HepG2 (cell line): Measurements from ENCODE around the gene TMEM258. TPM values are rescaled to one million over a fixed set of nuclear protein-coding genes. Genes with fewer than 3 reads are reported as not detected.

Experiments
- CBFB ChIP-seq: sonication (generic); formaldehyde crosslinking; IDR thresholded peaks from 2 replicates; pipeline ENCODE4 v1.4.0; 2020; ENCODE audit warnings: missing genetic modification reagents
- DPF2 ChIP-seq: sonication (generic); formaldehyde crosslinking; IDR thresholded peaks from 2 replicates; pipeline ENCODE4 v1.4.0; 2020; ENCODE audit warnings: mild to moderate bottlenecking, low read depth, missing genetic modification reagents, borderline replicate concordance
- FOSL2 ChIP-seq: sonication (generic); formaldehyde crosslinking; IDR thresholded peaks from 2 replicates; pipeline ENCODE4 v1.4.0; 2020; ENCODE audit warnings: missing genetic modification reagents
- FOXK1 ChIP-seq: sonication (generic); formaldehyde crosslinking; IDR thresholded peaks from 2 replicates; pipeline ENCODE4 v1.4.0; 2020; ENCODE audit warnings: low read depth, missing genetic modification reagents, borderline replicate concordance
- HOXA7 ChIP-seq: sonication (generic); formaldehyde crosslinking; IDR thresholded peaks from 2 replicates; pipeline ENCODE4 v1.8.1; 2022; ENCODE audit warnings: mild to moderate bottlenecking, missing genetic modification reagents, moderate library complexity
- MBD4 ChIP-seq: IDR thresholded peaks from 2 replicates; pipeline ENCODE4 v1.6.1; 2012; ENCODE audit warnings: low read length, inconsistent platforms, borderline replicate concordance
- NFATC3 ChIP-seq: sonication (generic); formaldehyde crosslinking; IDR thresholded peaks from 2 replicates; pipeline ENCODE4 v1.5.1; 2020; ENCODE audit warnings: mild to moderate bottlenecking, missing genetic modification reagents
- NRL ChIP-seq: sonication (generic); formaldehyde crosslinking; IDR thresholded peaks from 2 replicates; pipeline ENCODE4 v1.5.0; 2020; ENCODE audit warnings: missing genetic modification reagents, mild to moderate bottlenecking, moderate library complexity, borderline replicate concordance
- POLR2G ChIP-seq: fragments of 200-400 bp; formaldehyde crosslinking; IDR thresholded peaks from 2 replicates; pipeline ENCODE4 v1.6.1; 2018; ENCODE audit warnings: mild to moderate bottlenecking, low read depth, low read length, moderate library complexity
- PTBP1 ChIP-seq: fragments of 200-400 bp; formaldehyde crosslinking; IDR thresholded peaks from 2 replicates; pipeline ENCODE4 v1.6.1; 2018; ENCODE audit warnings: low read length, low read depth; ENCODE audit not compliant: poor library complexity, severe bottlenecking
- SMAD3 ChIP-seq: sonication (generic); formaldehyde crosslinking; IDR thresholded peaks from 2 replicates; pipeline ENCODE4 v1.4.0; 2020; ENCODE audit warnings: missing genetic modification reagents
- SOX6 ChIP-seq, 2 experiments: fragments of 450-650 bp in 1 of 2; sonication (generic) in 1 of 2; formaldehyde crosslinking in 1 of 2; IDR thresholded peaks; 2 replicates each; pipeline versions ENCODE4 v1.4.0 to v1.6.1; 2017 to 2020; ENCODE audit warnings: antibody characterized with exemption in 1 of 2, mild to moderate bottlenecking in 1 of 2, missing genetic modification reagents in 1 of 2
- SUZ12 ChIP-seq: fragments of 150-350 bp; IDR thresholded peaks from 2 replicates; pipeline ENCODE4 v1.6.1; 2014; ENCODE audit warnings: low read depth, low read length
- TBL1XR1 ChIP-seq: fragments of 150-350 bp; IDR thresholded peaks from 2 replicates; pipeline ENCODE4 v1.6.1; 2014; ENCODE audit warnings: borderline replicate concordance, low read length; ENCODE audit not compliant: partially characterized antibody
- ZFP36L2 ChIP-seq: sonication (generic); formaldehyde crosslinking; IDR thresholded peaks from 2 replicates; pipeline ENCODE4 v1.4.0; 2020; ENCODE audit warnings: missing genetic modification reagents
- ZIK1 ChIP-seq: sonication (generic); formaldehyde crosslinking; IDR thresholded peaks from 2 replicates; pipeline ENCODE4 v1.5.0; 2020; ENCODE audit warnings: mild to moderate bottlenecking, low read depth, missing genetic modification reagents, borderline replicate concordance
- ZNF160 ChIP-seq: sonication (generic); formaldehyde crosslinking; IDR thresholded peaks from 2 replicates; pipeline ENCODE4 v1.8.0; 2022; ENCODE audit warnings: mild to moderate bottlenecking, inconsistent platforms, missing genetic modification reagents
- ZNF225 ChIP-seq: sonication (generic); formaldehyde crosslinking; IDR thresholded peaks from 2 replicates; pipeline ENCODE4 v1.4.0; 2020; ENCODE audit warnings: mild to moderate bottlenecking, missing genetic modification reagents
- ZNF30 ChIP-seq: sonication (generic); formaldehyde crosslinking; IDR thresholded peaks from 2 replicates; pipeline ENCODE4 v1.5.0; 2020; ENCODE audit warnings: mild to moderate bottlenecking, missing genetic modification reagents
- ZNF329 ChIP-seq: sonication (generic); formaldehyde crosslinking; IDR thresholded peaks from 2 replicates; pipeline ENCODE4 v1.9.0; 2021; ENCODE audit warnings: low read depth, mild to moderate bottlenecking, missing genetic modification reagents
- ZNF337 ChIP-seq: sonication (generic); formaldehyde crosslinking; IDR thresholded peaks from 2 replicates; pipeline ENCODE4 v1.5.1; 2020; ENCODE audit warnings: missing genetic modification reagents, low read depth, mild to moderate bottlenecking, borderline replicate concordance
- ZNF550 ChIP-seq: sonication (generic); formaldehyde crosslinking; IDR thresholded peaks from 2 replicates; pipeline ENCODE4 v1.4.0; 2020; ENCODE audit warnings: mild to moderate bottlenecking, missing genetic modification reagents, borderline replicate concordance
- ZSCAN29 ChIP-seq: sonication (generic); formaldehyde crosslinking; conservative IDR thresholded peaks from 2 replicates; pipeline ENCODE4 v1.4.0; 2020; ENCODE audit warnings: mild to moderate bottlenecking, missing genetic modification reagents
- polyA plus RNA-seq, 8 experiments: library from polyadenylated mRNA; depleted of rRNA in 3 of 8; stranded (reverse) in 7 of 8; unstranded in 1 of 8; fragments of >200 nt; fragmentation: Illumina TruSeq in 4 of 8; extraction: Trizol in 4 of 8; gene quantifications; 2 replicates each; pipeline versions ENCODE4 v1.2.1 to v1.2.3, GENCODE V29; 2011 to 2016; ENCODE audit warnings: low read depth in 4 of 8, missing spikeins in 1 of 8, mixed read lengths in 1 of 8; ENCODE audit not compliant: insufficient read depth in 1 of 8
- total RNA-seq, 5 experiments: library from RNA; depleted of rRNA; stranded (reverse); fragments of >200 nt; fragmentation: Illumina TruSeq; extraction: Trizol; gene quantifications; 2 replicates each; pipeline ENCODE4 v1.2.3, GENCODE V29; 2016; ENCODE audit warnings: low read depth in 1 of 5
- TF ChIP-seq, protein P1 (sequence below): sonication (generic); formaldehyde crosslinking; conservative IDR thresholded peaks from 2 replicates; pipeline ENCODE4 v1.4.0; 2020; ENCODE audit warnings: missing genetic modification reagents
- TF ChIP-seq, protein P2 (sequence below): IDR thresholded peaks from 2 replicates; pipeline ENCODE4 v1.6.1; 2016; ENCODE audit warnings: mild to moderate bottlenecking, missing biosample characterization, missing genetic modification reagents
- TF ChIP-seq, protein P3 (sequence below): sonication (generic); formaldehyde crosslinking; IDR thresholded peaks from 2 replicates; pipeline ENCODE4 v1.8.1; 2023; ENCODE audit warnings: mild to moderate bottlenecking, inconsistent platforms, moderate library complexity, missing genetic modification reagents, borderline replicate concordance
- TF ChIP-seq, protein P4 (sequence below): IDR thresholded peaks from 2 replicates; pipeline ENCODE4 v1.6.1; 2012; ENCODE audit warnings: inconsistent platforms

Gene TMEM258
- total and polyA plus RNA-seq, 2 of the 13 experiments (the other 11 are each of a cell fraction or from before 2014, with no cell fraction given), result 175 to 424 TPM

DNA sequence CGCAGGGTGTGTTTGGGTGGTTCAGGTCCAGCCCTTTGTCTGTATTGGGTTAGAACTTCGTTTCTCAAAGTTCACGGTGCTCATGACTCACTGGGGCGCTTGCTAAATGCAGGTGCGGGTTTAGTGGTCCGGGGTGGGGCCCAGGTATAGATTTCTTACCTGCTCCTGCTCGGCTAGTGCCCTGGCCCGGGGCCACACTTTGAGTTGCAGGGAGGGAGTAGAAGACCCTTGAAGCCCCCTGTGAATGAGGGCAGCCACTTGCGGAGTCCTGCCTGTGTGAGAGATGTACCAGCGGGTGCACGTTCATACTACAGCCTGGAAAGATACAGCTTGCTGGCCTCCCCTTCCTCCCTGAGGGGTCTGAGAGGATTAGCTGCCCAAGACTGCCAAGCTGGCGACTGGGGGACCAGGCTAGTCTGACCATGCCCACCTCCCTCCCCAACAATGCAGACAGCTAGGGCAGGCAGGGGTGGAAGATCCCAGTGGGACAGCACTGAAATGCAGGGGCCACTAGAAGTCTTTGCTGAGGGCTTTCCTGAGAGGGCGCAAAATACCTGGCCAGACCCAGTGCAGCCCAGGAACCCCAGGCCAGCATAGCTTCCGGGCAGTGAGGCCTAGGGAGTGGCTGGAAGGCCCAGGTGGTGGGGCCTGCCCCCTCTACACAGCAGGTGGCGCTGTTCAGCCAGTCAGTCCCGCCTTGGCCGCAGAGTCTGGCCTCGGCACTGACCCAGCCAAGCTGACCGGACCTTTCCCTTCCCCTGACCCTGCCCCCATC is 45.0 kb downstream of the TMEM258 start (continued):
- peak; percentile 12 for TF ChIP-seq TBL1XR1
- no peak for TF ChIP-seq ZFP36L2 (CRISPR knock-in tag)
- TF ChIP-seq ZNF329 (CRISPR knock-in tag), result peak; percentile 57; the same call in 1 of the 2 replicates
- TF ChIP-seq PTBP1, result no peak
- TF ChIP-seq, protein P1, sequence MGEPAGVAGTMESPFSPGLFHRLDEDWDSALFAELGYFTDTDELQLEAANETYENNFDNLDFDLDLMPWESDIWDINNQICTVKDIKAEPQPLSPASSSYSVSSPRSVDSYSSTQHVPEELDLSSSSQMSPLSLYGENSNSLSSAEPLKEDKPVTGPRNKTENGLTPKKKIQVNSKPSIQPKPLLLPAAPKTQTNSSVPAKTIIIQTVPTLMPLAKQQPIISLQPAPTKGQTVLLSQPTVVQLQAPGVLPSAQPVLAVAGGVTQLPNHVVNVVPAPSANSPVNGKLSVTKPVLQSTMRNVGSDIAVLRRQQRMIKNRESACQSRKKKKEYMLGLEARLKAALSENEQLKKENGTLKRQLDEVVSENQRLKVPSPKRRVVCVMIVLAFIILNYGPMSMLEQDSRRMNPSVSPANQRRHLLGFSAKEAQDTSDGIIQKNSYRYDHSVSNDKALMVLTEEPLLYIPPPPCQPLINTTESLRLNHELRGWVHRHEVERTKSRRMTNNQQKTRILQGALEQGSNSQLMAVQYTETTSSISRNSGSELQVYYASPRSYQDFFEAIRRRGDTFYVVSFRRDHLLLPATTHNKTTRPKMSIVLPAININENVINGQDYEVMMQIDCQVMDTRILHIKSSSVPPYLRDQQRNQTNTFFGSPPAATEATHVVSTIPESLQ, result no peak
- TF ChIP-seq ZNF30 (CRISPR knock-in tag), result no peak
- no peak for TF ChIP-seq SUZ12
- TF ChIP-seq, protein P2, sequence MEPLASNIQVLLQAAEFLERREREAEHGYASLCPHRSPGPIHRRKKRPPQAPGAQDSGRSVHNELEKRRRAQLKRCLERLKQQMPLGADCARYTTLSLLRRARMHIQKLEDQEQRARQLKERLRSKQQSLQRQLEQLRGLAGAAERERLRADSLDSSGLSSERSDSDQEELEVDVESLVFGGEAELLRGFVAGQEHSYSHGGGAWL (CRISPR knock-in tag), result 0 out of 2 replicates have a peak, but pooled peaks have one; percentile 19
- TF ChIP-seq, protein P3, sequence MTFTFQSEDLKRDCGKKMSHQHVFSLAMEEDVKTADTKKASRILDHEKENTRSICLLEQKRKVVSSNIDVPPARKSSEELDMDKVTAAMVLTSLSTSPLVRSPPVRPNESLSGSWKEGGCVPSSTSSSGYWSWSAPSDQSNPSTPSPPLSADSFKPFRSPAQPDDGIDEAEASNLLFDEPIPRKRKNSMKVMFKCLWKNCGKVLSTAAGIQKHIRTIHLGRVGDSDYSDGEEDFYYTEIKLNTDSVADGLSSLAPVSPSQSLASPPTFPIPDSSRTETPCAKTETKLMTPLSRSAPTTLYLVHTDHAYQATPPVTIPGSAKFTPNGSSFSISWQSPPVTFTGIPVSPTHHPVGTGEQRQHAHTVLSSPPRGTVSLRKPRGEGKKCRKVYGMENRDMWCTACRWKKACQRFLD (CRISPR knock-in tag), result no peak
- TF ChIP-seq MBD4, result no peak
- no peak for TF ChIP-seq NFATC3 (CRISPR knock-in tag)
- TF ChIP-seq, protein P4, sequence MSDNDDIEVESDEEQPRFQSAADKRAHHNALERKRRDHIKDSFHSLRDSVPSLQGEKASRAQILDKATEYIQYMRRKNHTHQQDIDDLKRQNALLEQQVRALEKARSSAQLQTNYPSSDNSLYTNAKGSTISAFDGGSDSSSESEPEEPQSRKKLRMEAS, result peak; percentile 62; the same call in 1 of the 2 replicates
- 0 out of 2 replicates have a peak, but pooled peaks have one; percentile 36 for TF ChIP-seq DPF2 (CRISPR knock-in tag)
- TF ChIP-seq ZNF550, result 0 out of 2 replicates have a peak, but pooled peaks have one; percentile 12
- no peak for TF ChIP-seq ZSCAN29 (CRISPR knock-in tag)
- no peak for TF ChIP-seq ZNF337
- 0 out of 2 replicates have a peak, but pooled peaks have one; percentile 14 for TF ChIP-seq FOXK1 (CRISPR knock-in tag)
- 0 out of 2 replicates have a peak, but pooled peaks have one; percentile 22 for TF ChIP-seq POLR2G
- TF ChIP-seq SOX6 (IDR thresholded peaks at IDR 0.05), result no peak
- TF ChIP-seq SOX6 (CRISPR knock-in tag; IDR thresholded peaks at IDR 0.05), result peak; percentile 50
- peak; percentile 45; the same call in 1 of the 2 replicates for TF ChIP-seq FOSL2 (CRISPR knock-in tag)
- no peak for TF ChIP-seq HOXA7 (CRISPR knock-in tag)
- TF ChIP-seq CBFB, result peak; percentile 54; the same call in 1 of the 2 replicates
- TF ChIP-seq NRL (CRISPR knock-in tag), result peak; percentile 57
- peak; percentile 55; the same call in 1 of the 2 replicates for TF ChIP-seq ZIK1
- no peak for TF ChIP-seq ZNF160
- no peak for TF ChIP-seq ZNF225
- no peak for TF ChIP-seq SMAD3 (CRISPR knock-in tag)
